ENCODE measurements around the gene AMN. TPM values are rescaled to one million over a fixed set of nuclear protein-coding genes. Genes with fewer than 3 reads are reported as not detected.

The AMN gene
- total RNA-seq, 2 donors from 2014 or later: 2.4 TPM; not detected in 1

GRCh38 chr14:102933618-102934231 is 11.3 kb downstream of the AMN start:
- Histone ChIP-seq H3K4me1 (ENCODE audit: control insufficient read depth in 1 of 2, low read depth in 2 of 2) (peaks cover 17 to 21% of the 10 kb centered on the region in 2 donors), H3K27me3 (replicated peaks; ENCODE audit: insufficient read depth) (peaks cover 8% of the 10 kb centered on the region), H3K36me3 (peaks cover 19% of the 10 kb centered on the region), H3K4me3 (no peak overlapping the region), H3K27ac (no peak overlapping the region), H3K9me3 (no peaks in the 10 kb centered on the region)
- TF ChIP-seq CTCF (IDR thresholded peaks at IDR 0.05): no peak
- no peak for ATAC-seq (ENCODE audit: insufficient number of reproducible peaks, low FRiP score, low read depth)
- DNase-seq (ENCODE audit: low spot score): no peak

- Histone ChIP-seq H3K36me3 (peaks cover 37% of the 10 kb centered on the region), H3K9me3 (no peaks in the 10 kb centered on the region), H3K27me3 (replicated peaks; ENCODE audit: insufficient read depth) (peaks cover 1% of the 10 kb centered on the region), H3K27ac (no peak overlapping the region), H3K4me1 (ENCODE audit: control insufficient read depth in 1 of 2, low read depth in 2 of 2) (peaks cover 0 to 1% of the 10 kb centered on the region in 2 donors), H3K4me3 (no peak overlapping the region)
- ATAC-seq (ENCODE audit: insufficient number of reproducible peaks, low FRiP score, low read depth): no peak
- no peak for DNase-seq (ENCODE audit: low spot score)
- no peak for TF ChIP-seq CTCF (IDR thresholded peaks at IDR 0.05)
Observed at GRCh38 chr14:102935756-102936155, 13.3 kb downstream of the AMN start.

GRCh38 chr14:102937331-102938175 is 15.1 kb downstream of the AMN start:
- no peaks in the 10 kb centered on the region for H3K9me3 ChIP-seq
- H3K27ac ChIP-seq: no peak overlapping the region
- ATAC-seq (ENCODE audit: insufficient number of reproducible peaks, low FRiP score, low read depth) (no peak), DNase-seq (ENCODE audit: low spot score) (no peak)
- H3K27me3 ChIP-seq (replicated peaks; ENCODE audit: insufficient read depth): no peaks in the 10 kb centered on the region
- H3K4me3 ChIP-seq: no peak overlapping the region
- no peak for TF ChIP-seq CTCF (IDR thresholded peaks at IDR 0.05)
- H3K36me3 ChIP-seq: peaks cover 53% of the 10 kb centered on the region
- H3K4me1 ChIP-seq (ENCODE audit: control insufficient read depth in 1 of 2, low read depth in 2 of 2): no peaks in the 10 kb centered on the region

- no peak for TF ChIP-seq CTCF (IDR thresholded peaks at IDR 0.05)
- ATAC-seq (ENCODE audit: insufficient number of reproducible peaks, low FRiP score, low read depth) (no peak), DNase-seq (ENCODE audit: low spot score) (no peak)
- H3K9me3 ChIP-seq: no peaks in the 10 kb centered on the region
- H3K4me1 ChIP-seq (ENCODE audit: control insufficient read depth in 1 of 2, low read depth in 2 of 2): no peaks in the 10 kb centered on the region
- no peak overlapping the region for H3K27ac ChIP-seq
- H3K4me3 ChIP-seq: no peak overlapping the region
- H3K27me3 ChIP-seq (replicated peaks; ENCODE audit: insufficient read depth): no peaks in the 10 kb centered on the region
- peaks cover 60% of the 10 kb centered on the region for H3K36me3 ChIP-seq
Observed at GRCh38 chr14:102938191-102938590, 15.7 kb downstream of the AMN start.

GRCh38 chr14:102939329-102939728 is 16.9 kb downstream of the AMN start:
- Histone ChIP-seq H3K27me3 (replicated peaks; ENCODE audit: insufficient read depth) (no peaks in the 10 kb centered on the region), H3K4me1 (ENCODE audit: control insufficient read depth in 1 of 2, low read depth in 2 of 2) (no peaks in the 10 kb centered on the region), H3K9me3 (no peaks in the 10 kb centered on the region), H3K4me3 (no peak overlapping the region), H3K27ac (no peak overlapping the region), H3K36me3 (peaks cover 65% of the 10 kb centered on the region)
- TF ChIP-seq CTCF (IDR thresholded peaks at IDR 0.05): no peak
- ATAC-seq (ENCODE audit: insufficient number of reproducible peaks, low FRiP score, low read depth): no peak
- no peak for DNase-seq (ENCODE audit: low spot score)
